HEK293 (cell line): ENCODE measurements around the gene POU3F4.

Experiments used
- OSR2 ChIP-seq: fragments of 450-650 bp; formaldehyde crosslinking; IDR thresholded peaks from 2 replicates; pipeline ENCODE4 v1.5.1; 2016; ENCODE audit warnings: missing biosample characterization, missing genetic modification characterization
- SCRT1 ChIP-seq: fragments of 450-650 bp; formaldehyde crosslinking; IDR thresholded peaks from 2 replicates; pipeline ENCODE4 v1.5.1; 2016; ENCODE audit warnings: missing biosample characterization, missing genetic modification characterization, borderline replicate concordance
- TRIM28 ChIP-seq: IDR thresholded peaks from 2 replicates; pipeline ENCODE4 v1.6.1; 2011; ENCODE audit warnings: low read length, control low read depth, borderline replicate concordance
- ZFP41 ChIP-seq: fragments of 450-650 bp; formaldehyde crosslinking; IDR thresholded peaks from 2 replicates; pipeline ENCODE4 v1.5.1; 2016; ENCODE audit warnings: missing biosample characterization, missing genetic modification characterization, borderline replicate concordance
- ZNF16 ChIP-seq: fragments of 450-650 bp; formaldehyde crosslinking; IDR thresholded peaks from 2 replicates; pipeline ENCODE4 v1.5.1; 2016; ENCODE audit warnings: low read depth, missing biosample characterization, missing genetic modification characterization
- ZNF274 ChIP-seq, 2 experiments: fragments of 200-500 bp in 1 of 2; fragments of 450-650 bp in 1 of 2; sonication (Bioruptor generic) in 1 of 2; formaldehyde crosslinking in 1 of 2; IDR thresholded peaks; 2 replicates each; pipeline versions ENCODE4 v1.5.1 to v1.6.1; 2014 to 2016; ENCODE audit warnings: borderline replicate concordance in 1 of 2, inconsistent platforms in 1 of 2, low read length in 1 of 2, missing biosample characterization in 1 of 2, missing genetic modification characterization in 1 of 2
- ZNF521 ChIP-seq: fragments of 450-650 bp; formaldehyde crosslinking; IDR thresholded peaks from 2 replicates; pipeline ENCODE4 v1.5.1; 2017; ENCODE audit warnings: missing biosample characterization, mild to moderate bottlenecking, missing genetic modification characterization
- ZNF76 ChIP-seq: fragments of 450-650 bp; formaldehyde crosslinking; IDR thresholded peaks from 2 replicates; pipeline ENCODE4; 2016; ENCODE audit warnings: low read depth, missing biosample characterization, missing genetic modification characterization, borderline replicate concordance
- TF ChIP-seq, protein P1 (sequence below): fragments of 450-650 bp; formaldehyde crosslinking; IDR thresholded peaks from 2 replicates; pipeline ENCODE4 v1.5.1; 2016; ENCODE audit warnings: missing biosample characterization, missing genetic modification characterization, borderline replicate concordance
- TF ChIP-seq, protein P2 (sequence below): fragments of 450-650 bp; formaldehyde crosslinking; IDR thresholded peaks from 2 replicates; pipeline ENCODE4 v1.5.1; 2016; ENCODE audit warnings: missing biosample characterization, missing genetic modification characterization
- TF ChIP-seq, protein P3 (sequence below): fragments of 450-650 bp; formaldehyde crosslinking; IDR thresholded peaks from 2 replicates; pipeline ENCODE4 v1.5.1; 2017; ENCODE audit warnings: missing biosample characterization, missing genetic modification characterization
- TF ChIP-seq, protein P4 (sequence below): fragments of 450-650 bp; formaldehyde crosslinking; IDR thresholded peaks from 2 replicates; pipeline ENCODE4 v1.5.1; 2016; ENCODE audit warnings: missing biosample characterization, missing genetic modification characterization

DNA sequence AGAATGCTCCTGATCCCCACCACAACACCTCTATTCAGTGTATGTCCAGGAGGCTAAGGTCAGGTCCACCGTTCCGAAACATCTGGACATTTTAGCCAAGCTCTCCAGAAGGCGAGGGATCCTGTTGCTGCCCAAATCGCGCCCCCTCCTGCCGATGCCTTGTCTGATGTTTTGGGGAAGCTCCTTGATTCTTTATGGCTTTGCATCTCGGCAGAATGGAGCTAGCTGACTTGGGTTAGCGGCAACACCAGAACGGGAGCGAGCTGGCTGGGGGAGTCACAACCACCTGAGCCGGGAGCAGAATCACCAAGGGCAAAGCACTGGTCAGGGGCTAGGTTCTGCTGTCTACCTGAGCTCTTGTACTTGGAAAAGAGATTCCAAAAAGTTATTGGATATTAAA, 6.6 kb upstream of the POU3F4 start:
- no peak for TF ChIP-seq TRIM28
- TF ChIP-seq ZFP41 (tag by site-specific recombination): no peak
- no peak for TF ChIP-seq ZNF274 (IDR thresholded peaks at IDR 0.05; ENCODE audit: low read length)
- no peak for TF ChIP-seq ZNF274 (tag by site-specific recombination; IDR thresholded peaks at IDR 0.05; ENCODE audit: borderline replicate concordance)
- no peak for TF ChIP-seq OSR2 (tag by site-specific recombination)
- TF ChIP-seq, protein P1, sequence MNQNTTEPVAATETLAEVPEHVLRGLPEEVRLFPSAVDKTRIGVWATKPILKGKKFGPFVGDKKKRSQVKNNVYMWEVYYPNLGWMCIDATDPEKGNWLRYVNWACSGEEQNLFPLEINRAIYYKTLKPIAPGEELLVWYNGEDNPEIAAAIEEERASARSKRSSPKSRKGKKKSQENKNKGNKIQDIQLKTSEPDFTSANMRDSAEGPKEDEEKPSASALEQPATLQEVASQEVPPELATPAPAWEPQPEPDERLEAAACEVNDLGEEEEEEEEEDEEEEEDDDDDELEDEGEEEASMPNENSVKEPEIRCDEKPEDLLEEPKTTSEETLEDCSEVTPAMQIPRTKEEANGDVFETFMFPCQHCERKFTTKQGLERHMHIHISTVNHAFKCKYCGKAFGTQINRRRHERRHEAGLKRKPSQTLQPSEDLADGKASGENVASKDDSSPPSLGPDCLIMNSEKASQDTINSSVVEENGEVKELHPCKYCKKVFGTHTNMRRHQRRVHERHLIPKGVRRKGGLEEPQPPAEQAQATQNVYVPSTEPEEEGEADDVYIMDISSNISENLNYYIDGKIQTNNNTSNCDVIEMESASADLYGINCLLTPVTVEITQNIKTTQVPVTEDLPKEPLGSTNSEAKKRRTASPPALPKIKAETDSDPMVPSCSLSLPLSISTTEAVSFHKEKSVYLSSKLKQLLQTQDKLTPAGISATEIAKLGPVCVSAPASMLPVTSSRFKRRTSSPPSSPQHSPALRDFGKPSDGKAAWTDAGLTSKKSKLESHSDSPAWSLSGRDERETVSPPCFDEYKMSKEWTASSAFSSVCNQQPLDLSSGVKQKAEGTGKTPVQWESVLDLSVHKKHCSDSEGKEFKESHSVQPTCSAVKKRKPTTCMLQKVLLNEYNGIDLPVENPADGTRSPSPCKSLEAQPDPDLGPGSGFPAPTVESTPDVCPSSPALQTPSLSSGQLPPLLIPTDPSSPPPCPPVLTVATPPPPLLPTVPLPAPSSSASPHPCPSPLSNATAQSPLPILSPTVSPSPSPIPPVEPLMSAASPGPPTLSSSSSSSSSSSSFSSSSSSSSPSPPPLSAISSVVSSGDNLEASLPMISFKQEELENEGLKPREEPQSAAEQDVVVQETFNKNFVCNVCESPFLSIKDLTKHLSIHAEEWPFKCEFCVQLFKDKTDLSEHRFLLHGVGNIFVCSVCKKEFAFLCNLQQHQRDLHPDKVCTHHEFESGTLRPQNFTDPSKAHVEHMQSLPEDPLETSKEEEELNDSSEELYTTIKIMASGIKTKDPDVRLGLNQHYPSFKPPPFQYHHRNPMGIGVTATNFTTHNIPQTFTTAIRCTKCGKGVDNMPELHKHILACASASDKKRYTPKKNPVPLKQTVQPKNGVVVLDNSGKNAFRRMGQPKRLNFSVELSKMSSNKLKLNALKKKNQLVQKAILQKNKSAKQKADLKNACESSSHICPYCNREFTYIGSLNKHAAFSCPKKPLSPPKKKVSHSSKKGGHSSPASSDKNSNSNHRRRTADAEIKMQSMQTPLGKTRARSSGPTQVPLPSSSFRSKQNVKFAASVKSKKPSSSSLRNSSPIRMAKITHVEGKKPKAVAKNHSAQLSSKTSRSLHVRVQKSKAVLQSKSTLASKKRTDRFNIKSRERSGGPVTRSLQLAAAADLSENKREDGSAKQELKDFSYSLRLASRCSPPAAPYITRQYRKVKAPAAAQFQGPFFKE: no peak
- no peak for TF ChIP-seq SCRT1 (tag by site-specific recombination)
- TF ChIP-seq, protein P2, sequence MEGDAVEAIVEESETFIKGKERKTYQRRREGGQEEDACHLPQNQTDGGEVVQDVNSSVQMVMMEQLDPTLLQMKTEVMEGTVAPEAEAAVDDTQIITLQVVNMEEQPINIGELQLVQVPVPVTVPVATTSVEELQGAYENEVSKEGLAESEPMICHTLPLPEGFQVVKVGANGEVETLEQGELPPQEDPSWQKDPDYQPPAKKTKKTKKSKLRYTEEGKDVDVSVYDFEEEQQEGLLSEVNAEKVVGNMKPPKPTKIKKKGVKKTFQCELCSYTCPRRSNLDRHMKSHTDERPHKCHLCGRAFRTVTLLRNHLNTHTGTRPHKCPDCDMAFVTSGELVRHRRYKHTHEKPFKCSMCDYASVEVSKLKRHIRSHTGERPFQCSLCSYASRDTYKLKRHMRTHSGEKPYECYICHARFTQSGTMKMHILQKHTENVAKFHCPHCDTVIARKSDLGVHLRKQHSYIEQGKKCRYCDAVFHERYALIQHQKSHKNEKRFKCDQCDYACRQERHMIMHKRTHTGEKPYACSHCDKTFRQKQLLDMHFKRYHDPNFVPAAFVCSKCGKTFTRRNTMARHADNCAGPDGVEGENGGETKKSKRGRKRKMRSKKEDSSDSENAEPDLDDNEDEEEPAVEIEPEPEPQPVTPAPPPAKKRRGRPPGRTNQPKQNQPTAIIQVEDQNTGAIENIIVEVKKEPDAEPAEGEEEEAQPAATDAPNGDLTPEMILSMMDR (tag by site-specific recombination): no peak
- no peak for TF ChIP-seq ZNF16 (tag by site-specific recombination)
- no peak for TF ChIP-seq ZNF76 (tag by site-specific recombination)
- TF ChIP-seq, protein P3, sequence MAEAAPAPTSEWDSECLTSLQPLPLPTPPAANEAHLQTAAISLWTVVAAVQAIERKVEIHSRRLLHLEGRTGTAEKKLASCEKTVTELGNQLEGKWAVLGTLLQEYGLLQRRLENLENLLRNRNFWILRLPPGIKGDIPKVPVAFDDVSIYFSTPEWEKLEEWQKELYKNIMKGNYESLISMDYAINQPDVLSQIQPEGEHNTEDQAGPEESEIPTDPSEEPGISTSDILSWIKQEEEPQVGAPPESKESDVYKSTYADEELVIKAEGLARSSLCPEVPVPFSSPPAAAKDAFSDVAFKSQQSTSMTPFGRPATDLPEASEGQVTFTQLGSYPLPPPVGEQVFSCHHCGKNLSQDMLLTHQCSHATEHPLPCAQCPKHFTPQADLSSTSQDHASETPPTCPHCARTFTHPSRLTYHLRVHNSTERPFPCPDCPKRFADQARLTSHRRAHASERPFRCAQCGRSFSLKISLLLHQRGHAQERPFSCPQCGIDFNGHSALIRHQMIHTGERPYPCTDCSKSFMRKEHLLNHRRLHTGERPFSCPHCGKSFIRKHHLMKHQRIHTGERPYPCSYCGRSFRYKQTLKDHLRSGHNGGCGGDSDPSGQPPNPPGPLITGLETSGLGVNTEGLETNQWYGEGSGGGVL (tag by site-specific recombination): no peak
- no peak for TF ChIP-seq ZNF521 (tag by site-specific recombination)
- TF ChIP-seq, protein P4, sequence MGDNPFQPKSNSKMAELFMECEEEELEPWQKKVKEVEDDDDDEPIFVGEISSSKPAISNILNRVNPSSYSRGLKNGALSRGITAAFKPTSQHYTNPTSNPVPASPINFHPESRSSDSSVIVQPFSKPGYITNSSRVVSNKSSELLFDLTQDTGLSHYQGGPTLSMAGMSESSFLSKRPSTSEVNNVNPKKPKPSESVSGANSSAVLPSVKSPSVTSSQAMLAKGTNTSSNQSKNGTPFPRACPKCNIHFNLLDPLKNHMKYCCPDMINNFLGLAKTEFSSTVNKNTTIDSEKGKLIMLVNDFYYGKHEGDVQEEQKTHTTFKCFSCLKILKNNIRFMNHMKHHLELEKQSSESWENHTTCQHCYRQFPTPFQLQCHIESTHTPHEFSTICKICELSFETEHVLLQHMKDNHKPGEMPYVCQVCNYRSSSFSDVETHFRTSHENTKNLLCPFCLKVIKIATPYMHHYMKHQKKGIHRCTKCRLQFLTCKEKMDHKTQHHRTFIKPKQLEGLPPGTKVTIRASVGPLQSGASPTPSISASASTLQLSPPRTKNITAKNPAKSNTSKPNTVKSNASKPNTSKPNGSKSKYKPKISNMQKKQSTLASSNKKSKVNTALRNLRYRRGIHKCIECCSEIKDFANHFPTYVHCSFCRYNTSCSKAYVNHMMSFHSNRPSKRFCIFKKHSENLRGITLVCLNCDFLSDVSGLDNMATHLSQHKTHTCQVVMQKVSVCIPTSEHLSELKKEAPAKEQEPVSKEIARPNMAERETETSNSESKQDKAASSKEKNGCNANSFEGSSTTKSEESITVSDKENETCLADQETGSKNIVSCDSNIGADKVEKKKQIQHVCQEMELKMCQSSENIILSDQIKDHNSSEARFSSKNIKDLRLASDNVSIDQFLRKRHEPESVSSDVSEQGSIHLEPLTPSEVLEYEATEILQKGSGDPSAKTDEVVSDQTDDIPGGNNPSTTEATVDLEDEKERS: no peak
